ENCODE results near the gene TNRC18. TPM values are rescaled to one million over a fixed set of nuclear protein-coding genes. Genes with fewer than 3 reads are reported as not detected.
A peak's percentile ranks its signal among the peaks of the same experiment; 100 is the strongest.
"Not testable (repeated sequence)": the region's sequence is repeated elsewhere in the genome, so short reads cannot be mapped to it uniquely, and the experiment has no call there.

TNRC18 gene
- 29.8 TPM for total RNA-seq (2013)
- polyA plus RNA-seq (10 to 100 TPM in 1 of 3 donors, under 1 TPM in 2; 0.64 to 49.9 (median 0.70) TPM), polyA minus RNA-seq (100 and 143 TPM in 2 replicates), total RNA-seq (37.5 to 214 (median 106) reads per million in 11 experiments)

- H3K9me3 ChIP-seq (replicated peaks in 1 of 2; ENCODE audit: control insufficient read depth in 1 of 2, insufficient read depth in 1 of 2, low read length in 2 of 2): no peaks in the 10 kb centered on the region
- Mint-ChIP-seq H3K27ac (peak within 1 kb of the TSS; percentile 96 to 98 (median 97)), H3K9me3 (peaks cover 0 to 3% (median 0%) of the 10 kb centered on the region in 7 donors), H3K4me3 (peak within 1 kb of the TSS; percentile 98 to 99), H3K27me3 (ENCODE audit: low read depth in 3 of 3) (peaks cover 0 to 2% (median 0%) of the 10 kb centered on the region in 3 donors), H3K4me1 (peaks cover 21% of the 10 kb centered on the region), H3K36me3 (peaks cover 1 to 2% of the 10 kb centered on the region in 2 donors)
- H3K4me1 ChIP-seq (ENCODE audit: control insufficient read depth in 1 of 2, insufficient read depth in 2 of 2, low read length in 2 of 2): peaks cover 16 to 30% of the 10 kb centered on the region in 2 donors
- H3K4me3 ChIP-seq (replicated peaks in 1 of 3; ENCODE audit: low read depth in 2 of 3, low read length in 3 of 3): peak within 1 kb of the TSS; percentile 93 to 100 (median 100)
- H3K9ac ChIP-seq (ENCODE audit: insufficient read depth, low read length, poor library complexity, severe bottlenecking): peak within 1 kb of the TSS; percentile 94
- peaks cover 95% of the 10 kb centered on the region for H3K79me2 ChIP-seq (ENCODE audit: insufficient read depth, low read length)
- no peaks in the 10 kb centered on the region for H3K36me3 ChIP-seq (replicated peaks in 1 of 2; ENCODE audit: control insufficient read depth in 1 of 2, insufficient read depth in 2 of 2, low read length in 2 of 2)
- peak within 1 kb of the TSS; percentile 78 for H2AFZ ChIP-seq (ENCODE audit: insufficient read depth, low read depth, low read length, poor library complexity, severe bottlenecking)
- peak within 1 kb of the TSS; percentile 98 for H3K4me2 ChIP-seq (replicated peaks; ENCODE audit: extremely low read depth, low read length, poor library complexity, severe bottlenecking)
- intact Hi-C loops (cut with micrococcal nuclease): loop anchor here (2.0 to 5.0 kb wide), 3 partner anchors 27 to 269 kb away; no protein-coding TSS in a partner anchor
- H3K27ac ChIP-seq (ENCODE audit: low read depth in 1 of 2, low read length in 2 of 2): peak within 1 kb of the TSS; percentile 92 to 97
- TF ChIP-seq CTCF (IDR thresholded peaks at IDR 0.05): peak; percentile 3
- WGBS (ENCODE audit: insufficient coverage): 0% methylated on average over 53 of the region's 67 CpGs
- peaks cover 49% of the 10 kb centered on the region for H4K20me1 ChIP-seq (ENCODE audit: insufficient read depth, low read length)
- H3K27me3 ChIP-seq (ENCODE audit: control insufficient read depth in 2 of 2, insufficient read depth in 2 of 2, low read length in 2 of 2): no peaks in the 10 kb centered on the region
- DNase-seq: no peak
These were observed at the start of gene TNRC18 for GRCh38 chr7:5423306-5423975. TNRC18 (minus strand) TSS chr7:5423834; CDS start chr7:5421246, 2,588 bp downstream.

- TF ChIP-seq CTCF (IDR thresholded peaks at IDR 0.05): no peak
- peaks cover 0 to 9% (median 1%) of the 10 kb centered on the region in 3 donors for H3K27me3 Mint-ChIP-seq (ENCODE audit: low read depth in 3 of 3)
- Histone ChIP-seq H3K4me1 (ENCODE audit: control insufficient read depth in 1 of 2, insufficient read depth in 2 of 2, low read length in 2 of 2) (peaks cover 2 to 3% of the 10 kb centered on the region in 2 donors), H3K79me2 (ENCODE audit: insufficient read depth, low read length) (no peaks in the 10 kb centered on the region), H3K36me3 (replicated peaks in 1 of 2; ENCODE audit: control insufficient read depth in 1 of 2, insufficient read depth in 2 of 2, low read length in 2 of 2) (no peaks in the 10 kb centered on the region), H3K4me3 (replicated peaks in 1 of 3; ENCODE audit: low read depth in 2 of 3, low read length in 3 of 3) (no peak overlapping the region), H3K4me2 (replicated peaks; ENCODE audit: extremely low read depth, low read length, poor library complexity, severe bottlenecking) (no peak overlapping the region), H3K27me3 (ENCODE audit: control insufficient read depth in 2 of 2, insufficient read depth in 2 of 2, low read length in 2 of 2) (no peaks in the 10 kb centered on the region), H4K20me1 (ENCODE audit: insufficient read depth, low read length) (peaks cover 5% of the 10 kb centered on the region), H3K9ac (ENCODE audit: insufficient read depth, low read length, poor library complexity, severe bottlenecking) (no peak overlapping the region), H3K9me3 (replicated peaks in 1 of 2; ENCODE audit: control insufficient read depth in 1 of 2, insufficient read depth in 1 of 2, low read length in 2 of 2) (peaks cover 5 to 9% of the 10 kb centered on the region in 2 donors), H3K27ac (ENCODE audit: low read depth in 1 of 2, low read length in 2 of 2) (no peak overlapping the region), H2AFZ (ENCODE audit: insufficient read depth, low read depth, low read length, poor library complexity, severe bottlenecking) (no peak overlapping the region)
- peaks cover 8% of the 10 kb centered on the region for H3K4me1 Mint-ChIP-seq
- 96% methylated on average over 18 of the region's 20 CpGs for WGBS (ENCODE audit: insufficient coverage)
- H3K9me3 Mint-ChIP-seq: peaks cover 4 to 11% (median 7%) of the 10 kb centered on the region in 7 donors
- DNase-seq: no peak
- peaks cover 2 to 8% of the 10 kb centered on the region in 2 donors for H3K36me3 Mint-ChIP-seq
- no peak overlapping the region for H3K4me3 Mint-ChIP-seq
- intact Hi-C loops (cut with micrococcal nuclease): no loop called here
- H3K27ac Mint-ChIP-seq: peak overlapping the region in 1 of 7 donors; percentile 21
These were observed 49.0 kb upstream of the TNRC18 start for GRCh38 chr7:5472432-5473315.

- 91% methylated on average over 11 of the region's 14 CpGs for WGBS (ENCODE audit: insufficient coverage)
- H3K4me1 Mint-ChIP-seq; H3K9me3 ChIP-seq (replicated peaks in 1 of 2; ENCODE audit: control insufficient read depth in 1 of 2, insufficient read depth in 1 of 2, low read length in 2 of 2); H3K36me3 Mint-ChIP-seq; H4K20me1 ChIP-seq (ENCODE audit: insufficient read depth, low read length); H3K27ac Mint-ChIP-seq; H3K27me3 Mint-ChIP-seq (ENCODE audit: low read depth in 3 of 3); H3K4me3 Mint-ChIP-seq; H3K4me1 ChIP-seq (ENCODE audit: control insufficient read depth in 1 of 2, insufficient read depth in 2 of 2, low read length in 2 of 2); H3K27me3 ChIP-seq (ENCODE audit: control insufficient read depth in 2 of 2, insufficient read depth in 2 of 2, low read length in 2 of 2); intact Hi-C loops (cut with micrococcal nuclease); DNase-seq; H3K9ac ChIP-seq (ENCODE audit: insufficient read depth, low read length, poor library complexity, severe bottlenecking); H3K4me3 ChIP-seq (replicated peaks in 1 of 3; ENCODE audit: low read depth in 2 of 3, low read length in 3 of 3); H3K4me2 ChIP-seq (replicated peaks; ENCODE audit: extremely low read depth, low read length, poor library complexity, severe bottlenecking); H3K36me3 ChIP-seq (replicated peaks in 1 of 2; ENCODE audit: control insufficient read depth in 1 of 2, insufficient read depth in 2 of 2, low read length in 2 of 2); H3K79me2 ChIP-seq (ENCODE audit: insufficient read depth, low read length); H3K27ac ChIP-seq (ENCODE audit: low read depth in 1 of 2, low read length in 2 of 2); H2AFZ ChIP-seq (ENCODE audit: insufficient read depth, low read depth, low read length, poor library complexity, severe bottlenecking): not testable (repeated sequence)
- peaks cover 4 to 11% (median 7%) of the 10 kb centered on the region in 7 donors for H3K9me3 Mint-ChIP-seq
These were observed 48.0 kb upstream of the TNRC18 start for GRCh38 chr7:5471623-5472022.

Measured in CD14-positive monocyte (primary cell).